Activated B cell treated with CpG ODN at 0.5 μM for 24 hours (primary cell): ENCODE results near the gene DVL1. TPM values are rescaled to one million over a fixed set of nuclear protein-coding genes. Genes with fewer than 3 reads are reported as not detected.
A peak's percentile ranks its signal among the peaks of the same experiment; 100 is the strongest.

Source experiments
- ATAC-seq: fragments of 200-7000 bp; cut with Tn5 transposase; one replicate; pipeline ENCODE4 v1.10.0; 2021; ENCODE audit warnings: low read depth, mild to moderate bottlenecking, moderate library complexity
- CTCF ChIA-PET: fragments of 350-600 bp; sonication (Branson Sonifier 250); formaldehyde crosslinking; loops from one replicate; lab custom pipeline; 2021; ENCODE audit warnings: antibody characterized with exemption; lab: Charles Lee
- POLR2A ChIA-PET: fragments of 350-600 bp; sonication (Branson Sonifier 250); formaldehyde crosslinking; loops from one replicate; lab custom pipeline; 2021; ENCODE audit warnings: antibody characterized with exemption; lab: Charles Lee
- DNase-seq: peaks from one replicate; pipeline ENCODE4 v3.0.0; 2022
- H3K27ac Mint-ChIP-seq: one replicate; pipeline ENCODE4 v1.8.0; 2020; ENCODE audit warnings: mixed read lengths
- H3K27me3 Mint-ChIP-seq: one replicate; pipeline ENCODE4 v1.8.0; 2021; ENCODE audit warnings: mixed read lengths
- H3K36me3 Mint-ChIP-seq: one replicate; pipeline ENCODE4 v1.8.0; 2021; ENCODE audit warnings: low read depth, mixed read lengths
- H3K4me1 Mint-ChIP-seq: one replicate; pipeline ENCODE4 v1.8.0; 2021; ENCODE audit warnings: mixed read lengths
- H3K4me3 Mint-ChIP-seq: one replicate; pipeline ENCODE4 v1.8.0; 2020; ENCODE audit warnings: mild to moderate bottlenecking, mixed read lengths
- H3K9me3 Mint-ChIP-seq: one replicate; pipeline ENCODE4 v1.8.0; 2020; ENCODE audit warnings: mixed read lengths
- CTCF ChIP-seq: fragments of 200-600 bp; IDR thresholded peaks from one replicate; pipeline ENCODE4 v1.8.0; 2022; ENCODE audit warnings: antibody characterized with exemption, mild to moderate bottlenecking
- intact Hi-C: fragments of 100-400 bp; cut with micrococcal nuclease; formaldehyde crosslinking; loops from one replicate; pipeline ENCODE4 v1.15.1; 2024
- total RNA-seq: library from RNA; stranded (reverse); gene quantifications from 2 replicates; pipeline ENCODE4 v1.2.3, GENCODE V29; 2022

DVL1 gene
- total RNA-seq, 1 donor from 2014 or later: 29.3 TPM

- no peak for TF ChIP-seq CTCF
- DNase-seq: no peak
- Mint-ChIP-seq H3K27me3 (no peaks in the 10 kb centered on the region), H3K4me1 (peaks cover 37% of the 10 kb centered on the region), H3K27ac (no peak overlapping the region), H3K4me3 (peak overlapping the region; percentile 86), H3K36me3 (peaks cover 27% of the 10 kb centered on the region), H3K9me3 (no peaks in the 10 kb centered on the region)
- CTCF ChIA-PET: no interaction called here
- intact Hi-C loops: no loop called here
- no peak for ATAC-seq
- POLR2A ChIA-PET: interaction anchor here (1.3 kb wide), 1 partner anchor 52 kb away, joined by 5 read pairs; the partner anchor contains the start of gene AURKAIP1
These were observed 26.3 kb downstream of the DVL1 start for GRCh38 chr1:1322952-1323351.

GRCh38 chr1:1322418-1322817 is 26.8 kb downstream of the DVL1 start:
- DNase-seq: no peak
- Mint-ChIP-seq H3K4me3 (peak overlapping the region; percentile 66), H3K27me3 (no peaks in the 10 kb centered on the region), H3K27ac (no peak overlapping the region), H3K4me1 (peaks cover 37% of the 10 kb centered on the region), H3K9me3 (no peaks in the 10 kb centered on the region), H3K36me3 (peaks cover 27% of the 10 kb centered on the region)
- CTCF ChIA-PET: no interaction called here
- no peak for ATAC-seq
- POLR2A ChIA-PET: no interaction called here
- intact Hi-C loops: no loop called here
- no peak for TF ChIP-seq CTCF

- intact Hi-C loops: no loop called here
- H3K27me3 Mint-ChIP-seq: no peaks in the 10 kb centered on the region
- H3K27ac Mint-ChIP-seq: no peak overlapping the region
- peaks cover 26% of the 10 kb centered on the region for H3K36me3 Mint-ChIP-seq
- ChIA-PET CTCF (no interaction called here), POLR2A (interaction anchor here (0.6 kb wide), 1 partner anchor 257 kb away, joined by 3 read pairs; no protein-coding TSS in a partner anchor)
- H3K9me3 Mint-ChIP-seq: no peaks in the 10 kb centered on the region
- peak overlapping the region; percentile 15 for H3K4me3 Mint-ChIP-seq
- H3K4me1 Mint-ChIP-seq: peaks cover 33% of the 10 kb centered on the region
- TF ChIP-seq CTCF: no peak
- DNase-seq: no peak
- ATAC-seq: no peak
These were observed 27.7 kb downstream of the DVL1 start for GRCh38 chr1:1321477-1321876.

- POLR2A ChIA-PET: no interaction called here
- no peak for ATAC-seq
- H3K27ac Mint-ChIP-seq: no peak overlapping the region
These were observed 28.4 kb downstream of the DVL1 start for GRCh38 chr1:1320666-1321448.

GRCh38 chr1:1319646-1319941 is 29.6 kb downstream of the DVL1 start:
- peaks cover 37% of the 10 kb centered on the region for H3K36me3 Mint-ChIP-seq
- no peaks in the 10 kb centered on the region for H3K9me3 Mint-ChIP-seq
- no peak for ATAC-seq
- POLR2A ChIA-PET: no interaction called here
- TF ChIP-seq CTCF: no peak
- no peak for DNase-seq
- no peak overlapping the region for H3K27ac Mint-ChIP-seq
- intact Hi-C loops: no loop called here
- no peaks in the 10 kb centered on the region for H3K27me3 Mint-ChIP-seq
- no peak overlapping the region for H3K4me3 Mint-ChIP-seq
- peaks cover 21% of the 10 kb centered on the region for H3K4me1 Mint-ChIP-seq
- CTCF ChIA-PET: no interaction called here

More at GRCh38 chr1:1320666-1321448, 28.4 kb downstream of the DVL1 start:
- no peak for DNase-seq
- CTCF ChIA-PET: no interaction called here
- no peak overlapping the region for H3K4me3 Mint-ChIP-seq
- H3K4me1 Mint-ChIP-seq: peaks cover 28% of the 10 kb centered on the region
- intact Hi-C loops: no loop called here
- no peaks in the 10 kb centered on the region for H3K9me3 Mint-ChIP-seq
- no peak for TF ChIP-seq CTCF
- H3K27me3 Mint-ChIP-seq: no peaks in the 10 kb centered on the region
- peaks cover 32% of the 10 kb centered on the region for H3K36me3 Mint-ChIP-seq
